ENCODE results near the gene ANKRD40CL.

ANKRD40CL gene

DNA sequence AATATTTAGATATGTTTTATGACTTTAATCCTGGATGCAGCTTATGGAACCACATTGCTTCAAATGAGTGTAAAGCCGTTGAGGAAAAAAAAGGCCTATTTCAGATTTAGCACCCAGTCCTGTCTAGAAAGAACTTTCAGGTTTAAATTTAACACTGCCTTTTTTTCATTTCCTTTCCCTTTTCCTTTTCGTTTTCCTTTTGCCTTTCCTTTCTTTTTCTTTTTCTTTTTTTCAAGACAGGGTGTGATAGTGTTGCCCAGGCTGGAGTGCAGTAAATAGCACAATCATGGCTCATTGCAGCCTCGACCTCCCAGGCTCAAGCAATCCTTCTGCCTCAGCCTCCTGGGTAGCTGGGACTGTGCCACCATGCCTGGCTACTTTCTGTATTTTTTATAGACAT lies 32.0 kb downstream of the ANKRD40CL start:
- H3F3A ChIP-seq (ENCODE audit: insufficient read depth, low read length), result no peaks in the 10 kb centered on the region
- H3K27ac ChIP-seq (ENCODE audit: low read length), result no peak overlapping the region
- no peak for DNase-seq
- H4K20me1 ChIP-seq (ENCODE audit: insufficient read depth, low read length), result peaks cover 68% of the 10 kb centered on the region
- H2AFZ ChIP-seq (ENCODE audit: low read length), result no peak overlapping the region
- no peak overlapping the region for H3K4me3 ChIP-seq (ENCODE audit: low read length)
- H3K4me1 ChIP-seq (ENCODE audit: low read length), result peaks cover 10% of the 10 kb centered on the region; the same call in 1 of the 2 replicates
- H3K9me3 ChIP-seq (replicated peaks; ENCODE audit: insufficient read depth, low read length), result no peaks in the 10 kb centered on the region
- TF ChIP-seq, protein P1, sequence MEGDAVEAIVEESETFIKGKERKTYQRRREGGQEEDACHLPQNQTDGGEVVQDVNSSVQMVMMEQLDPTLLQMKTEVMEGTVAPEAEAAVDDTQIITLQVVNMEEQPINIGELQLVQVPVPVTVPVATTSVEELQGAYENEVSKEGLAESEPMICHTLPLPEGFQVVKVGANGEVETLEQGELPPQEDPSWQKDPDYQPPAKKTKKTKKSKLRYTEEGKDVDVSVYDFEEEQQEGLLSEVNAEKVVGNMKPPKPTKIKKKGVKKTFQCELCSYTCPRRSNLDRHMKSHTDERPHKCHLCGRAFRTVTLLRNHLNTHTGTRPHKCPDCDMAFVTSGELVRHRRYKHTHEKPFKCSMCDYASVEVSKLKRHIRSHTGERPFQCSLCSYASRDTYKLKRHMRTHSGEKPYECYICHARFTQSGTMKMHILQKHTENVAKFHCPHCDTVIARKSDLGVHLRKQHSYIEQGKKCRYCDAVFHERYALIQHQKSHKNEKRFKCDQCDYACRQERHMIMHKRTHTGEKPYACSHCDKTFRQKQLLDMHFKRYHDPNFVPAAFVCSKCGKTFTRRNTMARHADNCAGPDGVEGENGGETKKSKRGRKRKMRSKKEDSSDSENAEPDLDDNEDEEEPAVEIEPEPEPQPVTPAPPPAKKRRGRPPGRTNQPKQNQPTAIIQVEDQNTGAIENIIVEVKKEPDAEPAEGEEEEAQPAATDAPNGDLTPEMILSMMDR (IDR thresholded peaks at IDR 0.05; ENCODE audit: low read length), result no peak
- TF ChIP-seq EZH2phosphoT487 (IDR thresholded peaks at IDR 0.05; ENCODE audit: low read length), result no peak
- no peak for TF ChIP-seq EZH2 (optimal IDR thresholded peaks at IDR 0.05; ENCODE audit: low read depth, low read length)
- no peaks in the 10 kb centered on the region for H3K9me2 ChIP-seq (replicated peaks; ENCODE audit: insufficient read depth, low read length)
- peaks cover 99% of the 10 kb centered on the region for H3K79me2 ChIP-seq (ENCODE audit: low read length)
- no peaks in the 10 kb centered on the region; the same call in 1 of the 2 replicates for H3K36me3 ChIP-seq (replicated peaks; ENCODE audit: insufficient read depth, low read length)
- no peaks in the 10 kb centered on the region for H3K27me3 ChIP-seq (replicated peaks; ENCODE audit: insufficient read depth, low read length)
- no peak overlapping the region for H3K4me2 ChIP-seq (ENCODE audit: low read depth, low read length)
- no peak overlapping the region for H3K9ac ChIP-seq (ENCODE audit: low read length)

DNA sequence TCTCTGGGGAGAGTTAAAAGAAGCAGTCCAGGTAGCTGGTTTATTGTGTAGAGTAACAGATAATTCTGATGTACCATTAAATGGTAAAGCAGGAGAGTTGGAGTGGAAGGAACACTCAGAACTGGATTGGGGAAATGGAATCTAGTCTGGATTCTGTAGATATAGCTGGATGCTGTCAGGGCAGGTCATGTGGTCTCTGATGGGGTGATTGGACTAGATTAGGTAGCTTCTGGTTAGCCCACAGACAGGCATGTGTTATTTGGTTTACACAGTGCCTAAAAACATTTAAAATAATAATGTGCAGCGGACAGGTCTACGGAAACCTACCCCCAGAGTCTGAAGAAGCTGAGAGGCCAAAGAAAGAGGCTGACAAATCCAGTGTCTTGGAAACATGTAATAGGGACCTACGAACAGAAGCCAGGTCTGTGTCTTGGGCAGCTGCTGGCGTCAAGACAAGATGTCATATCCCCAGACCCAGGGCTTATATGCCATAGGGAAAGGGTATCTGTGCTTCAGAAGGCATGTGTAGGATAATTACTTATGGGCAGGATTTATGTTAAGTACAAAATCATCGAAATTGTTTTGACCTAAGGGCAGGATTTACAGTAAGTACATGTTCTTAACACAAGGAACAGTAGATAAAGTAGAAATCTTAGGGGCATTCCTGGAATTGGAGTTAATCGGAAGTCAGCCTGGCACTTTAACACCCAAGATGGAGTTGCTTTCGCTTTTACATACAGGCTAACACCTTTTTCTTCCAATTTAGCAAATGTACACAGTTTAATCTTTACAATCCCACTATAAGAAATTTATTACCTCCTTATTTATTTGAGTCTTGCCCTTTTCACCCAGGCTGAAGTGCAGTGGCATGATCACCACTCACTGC lies 35.5 kb downstream of the ANKRD40CL start:
- TF ChIP-seq EZH2phosphoT487 (IDR thresholded peaks at IDR 0.05; ENCODE audit: low read length) (no peak), EZH2 (optimal IDR thresholded peaks at IDR 0.05; ENCODE audit: low read depth, low read length) (no peak)
- Histone ChIP-seq H3K36me3 (replicated peaks; ENCODE audit: insufficient read depth, low read length) (no peaks in the 10 kb centered on the region), H3K9ac (ENCODE audit: low read length) (no peak overlapping the region), H2AFZ (ENCODE audit: low read length) (no peak overlapping the region), H3K79me2 (ENCODE audit: low read length) (peaks cover 99% of the 10 kb centered on the region), H3K4me1 (ENCODE audit: low read length) (peaks cover 5% of the 10 kb centered on the region; the same call in 1 of the 2 replicates), H3K9me2 (replicated peaks; ENCODE audit: insufficient read depth, low read length) (no peaks in the 10 kb centered on the region), H3F3A (ENCODE audit: insufficient read depth, low read length) (no peaks in the 10 kb centered on the region), H3K4me3 (ENCODE audit: low read length) (no peak overlapping the region), H3K9me3 (replicated peaks; ENCODE audit: insufficient read depth, low read length) (no peaks in the 10 kb centered on the region), H3K4me2 (ENCODE audit: low read depth, low read length) (no peak overlapping the region), H4K20me1 (ENCODE audit: insufficient read depth, low read length) (peaks cover 87% of the 10 kb centered on the region), H3K27me3 (replicated peaks; ENCODE audit: insufficient read depth, low read length) (no peaks in the 10 kb centered on the region), H3K27ac (ENCODE audit: low read length) (no peak overlapping the region)
- DNase-seq, result no peak

DNA sequence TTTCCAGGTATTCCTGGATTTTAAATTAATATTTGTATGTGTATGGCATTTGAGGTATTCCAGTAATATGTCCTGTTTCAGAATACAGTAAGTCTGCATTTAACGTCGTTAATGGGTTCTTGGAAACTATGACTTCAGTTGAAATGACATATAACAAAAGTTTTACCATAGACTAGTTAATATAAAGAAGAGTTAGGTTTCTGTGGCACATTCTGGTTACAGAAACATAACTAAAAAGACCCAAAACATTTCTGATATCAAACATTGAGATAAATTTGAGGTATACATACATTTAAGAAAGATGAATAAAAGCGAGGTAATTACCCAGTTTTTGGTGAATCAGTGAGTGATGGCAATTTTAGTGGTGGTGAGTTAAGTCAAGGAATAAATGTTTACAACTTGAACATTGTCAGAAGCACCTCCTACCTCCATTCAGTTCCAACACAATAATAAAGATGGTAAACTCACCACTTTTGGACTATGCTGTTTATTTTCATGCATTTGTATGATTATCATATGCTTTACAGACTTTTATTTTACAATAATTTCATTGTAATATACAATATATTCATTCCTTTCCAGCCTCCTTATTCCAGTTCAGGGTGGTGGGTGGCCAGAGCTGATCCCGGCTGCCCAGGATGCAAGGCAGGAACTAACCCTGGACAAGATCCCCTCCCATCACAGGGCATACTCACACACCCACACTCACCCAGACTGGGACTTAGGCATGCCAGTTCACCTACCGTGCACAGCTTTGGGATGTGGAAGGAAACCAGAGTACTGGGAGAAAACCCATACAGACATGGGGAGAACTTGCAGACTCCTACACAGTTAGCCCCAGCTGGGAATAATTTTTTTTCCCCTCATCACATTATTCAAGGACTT lies 38.2 kb downstream of the ANKRD40CL start:
- no peak for DNase-seq
- Histone ChIP-seq H3K79me2 (ENCODE audit: low read length) (peaks cover 99% of the 10 kb centered on the region), H3K4me2 (ENCODE audit: low read depth, low read length) (no peak overlapping the region), H3K27ac (ENCODE audit: low read length) (no peak overlapping the region), H3K4me3 (ENCODE audit: low read length) (no peak overlapping the region), H3K9me3 (replicated peaks; ENCODE audit: insufficient read depth, low read length) (no peaks in the 10 kb centered on the region), H3K4me1 (ENCODE audit: low read length) (no peaks in the 10 kb centered on the region), H3F3A (ENCODE audit: insufficient read depth, low read length) (no peaks in the 10 kb centered on the region), H3K36me3 (replicated peaks; ENCODE audit: insufficient read depth, low read length) (no peaks in the 10 kb centered on the region; the same call in 1 of the 2 replicates), H3K9ac (ENCODE audit: low read length) (no peak overlapping the region), H3K9me2 (replicated peaks; ENCODE audit: insufficient read depth, low read length) (no peaks in the 10 kb centered on the region), H2AFZ (ENCODE audit: low read length) (no peak overlapping the region), H3K27me3 (replicated peaks; ENCODE audit: insufficient read depth, low read length) (no peaks in the 10 kb centered on the region), H4K20me1 (ENCODE audit: insufficient read depth, low read length) (peaks cover 89% of the 10 kb centered on the region)
- TF ChIP-seq EZH2phosphoT487 (IDR thresholded peaks at IDR 0.05; ENCODE audit: low read length) (no peak), EZH2 (optimal IDR thresholded peaks at IDR 0.05; ENCODE audit: low read depth, low read length) (no peak)
- TF ChIP-seq, protein P1 (IDR thresholded peaks at IDR 0.05; ENCODE audit: low read length), result no peak
